SK-N-SH (cell line): ENCODE measurements around the gene SMYD3. TPM values are rescaled to one million over a fixed set of nuclear protein-coding genes. Genes with fewer than 3 reads are reported as not detected.

Source experiments
- CTCF ChIA-PET: fragments of 300-600, 350-600 bp; formaldehyde crosslinking; extraction: SDS; loops from one replicate; lab custom pipeline; 2021; lab: Yijun Ruan, JAX
- POLR2A ChIA-PET: fragments of 350-600 bp; sonication (Branson Sonifier 250); formaldehyde crosslinking; extraction: SDS; loops from one replicate; lab custom pipeline; 2020; ENCODE audit warnings: antibody characterized with exemption, inconsistent platforms; lab: Yijun Ruan, JAX
- DNase-seq: peaks from one replicate; pipeline ENCODE4 v3.0.0; 2012
- H2AFZ ChIP-seq: fragments of 200-600 bp; sonication (generic); 2 replicates; pipeline ENCODE4 v1.8.1; 2016; ENCODE audit warnings: antibody characterized with exemption, mild to moderate bottlenecking, low read depth
- H3F3A ChIP-seq: fragments of 200-600 bp; sonication (generic); replicated peaks from 2 replicates; pipeline ENCODE3; 2016; ENCODE audit warnings: antibody characterized with exemption, mild to moderate bottlenecking; ENCODE audit not compliant: insufficient read depth
- H3K27ac ChIP-seq, 2 experiments: fragments of 200-500 bp in 1 of 2; fragments of 200-600 bp in 1 of 2; sonication (Bioruptor generic) in 1 of 2; sonication (generic), shearing (Covaris generic) in 1 of 2; 2 replicates each; pipeline versions ENCODE4 v1.5.1 to v1.6.1; 2014 to 2016; ENCODE audit warnings: low read depth in 2 of 2, inconsistent platforms in 1 of 2, low read length in 1 of 2, mild to moderate bottlenecking in 1 of 2, mixed read lengths in 1 of 2
- H3K27me3 ChIP-seq: fragments of 200-600 bp; sonication (generic), shearing (Covaris generic); 2 replicates; pipeline ENCODE4 v1.6.1; 2016; ENCODE audit warnings: mixed run types; ENCODE audit not compliant: insufficient read depth
- H3K36me3 ChIP-seq, 2 experiments: fragments of 200-500 bp in 1 of 2; fragments of 200-600 bp in 1 of 2; sonication (Bioruptor generic) in 1 of 2; sonication (generic) in 1 of 2; replicated peaks in 1 of 2; 2 replicates each; pipeline versions ENCODE3 to v1.5.1; 2014 to 2016; ENCODE audit warnings: low read length in 1 of 2, mild to moderate bottlenecking in 1 of 2; ENCODE audit not compliant: insufficient read depth in 2 of 2, control insufficient read depth in 1 of 2
- H3K4me1 ChIP-seq, 2 experiments: fragments of 200-500 bp in 1 of 2; fragments of 200-600 bp in 1 of 2; sonication (Bioruptor generic) in 1 of 2; sonication (generic), shearing (Covaris generic) in 1 of 2; 2 replicates each; pipeline versions ENCODE4 v1.5.1 to v1.6.1; 2014 to 2016; ENCODE audit warnings: low read depth in 1 of 2, low read length in 1 of 2, mixed run types in 1 of 2; ENCODE audit not compliant: insufficient read depth in 2 of 2, control insufficient read depth in 1 of 2
- H3K4me2 ChIP-seq: fragments of 200-600 bp; sonication (generic), shearing (Covaris generic); 2 replicates; pipeline ENCODE4 v1.6.1; 2017; ENCODE audit warnings: mixed run types
- H3K4me3 ChIP-seq, 2 experiments: fragments of 200-500 bp in 1 of 2; fragments of 200-600 bp in 1 of 2; sonication (Bioruptor generic) in 1 of 2; sonication (generic), shearing (Covaris generic) in 1 of 2; 2 replicates each; pipeline versions ENCODE4 v1.5.1 to v1.8.1; 2014 to 2016; ENCODE audit warnings: low read depth in 2 of 2, inconsistent platforms in 1 of 2, low read length in 1 of 2, mild to moderate bottlenecking in 1 of 2, mixed read lengths in 1 of 2, moderate library complexity in 1 of 2
- H3K79me2 ChIP-seq: fragments of 200-600 bp; sonication (generic); 2 replicates; pipeline ENCODE4 v1.8.1; 2017; ENCODE audit warnings: mild to moderate bottlenecking; ENCODE audit not compliant: insufficient read depth
- H3K9ac ChIP-seq: fragments of 200-600 bp; sonication (generic); 2 replicates; pipeline ENCODE4 v1.6.1; 2017; ENCODE audit warnings: mixed run types
- H3K9me2 ChIP-seq: fragments of 200-600 bp; sonication (generic); 2 replicates; pipeline ENCODE4 v1.6.1; 2017; ENCODE audit warnings: mixed run types
- H3K9me3 ChIP-seq: fragments of 200-600 bp; sonication (generic); 2 replicates; pipeline ENCODE4 v1.6.1; 2017; ENCODE audit warnings: mixed run types, mild to moderate bottlenecking, moderate library complexity
- H4K20me1 ChIP-seq: fragments of 200-600 bp; sonication (generic); 2 replicates; pipeline ENCODE4 v1.6.1; 2017; ENCODE audit warnings: mild to moderate bottlenecking, mixed run types; ENCODE audit not compliant: insufficient read depth
- CTCF ChIP-seq: fragments of 200-600 bp; sonication (generic); IDR thresholded peaks from 2 replicates; pipeline ENCODE4 v1.6.1; 2017; ENCODE audit warnings: antibody characterized with exemption, mild to moderate bottlenecking, moderate library complexity
- ELF1 ChIP-seq: IDR thresholded peaks from 2 replicates; pipeline ENCODE4 v1.4.0; 2012
- EP300 ChIP-seq, 2 experiments: IDR thresholded peaks; 2 replicates each; pipeline versions ENCODE4 v1.4.0 to v1.6.1; 2012; ENCODE audit warnings: borderline replicate concordance in 1 of 2, low read depth in 1 of 2, low read length in 1 of 2
- FOSL2 ChIP-seq: IDR thresholded peaks from 2 replicates; pipeline ENCODE4 v1.4.0; 2012; ENCODE audit warnings: low read depth, mild to moderate bottlenecking, moderate library complexity, borderline replicate concordance
- FOXM1 ChIP-seq: IDR thresholded peaks from 2 replicates; pipeline ENCODE4 v1.4.0; 2012; ENCODE audit warnings: low read depth, mild to moderate bottlenecking
- GABPA ChIP-seq: IDR thresholded peaks from 2 replicates; pipeline ENCODE4 v1.4.0; 2012; ENCODE audit warnings: low read depth, mild to moderate bottlenecking
- GATA2 ChIP-seq: sonication (generic); formaldehyde crosslinking; IDR thresholded peaks from 2 replicates; pipeline ENCODE4 v1.5.0; 2020; ENCODE audit warnings: mild to moderate bottlenecking, missing genetic modification reagents
- JUND ChIP-seq: IDR thresholded peaks from 2 replicates; pipeline ENCODE4 v1.4.0; 2012
- MAX ChIP-seq: IDR thresholded peaks from 2 replicates; pipeline ENCODE4 v1.4.0; 2012; ENCODE audit warnings: low read depth
- NRF1 ChIP-seq: IDR thresholded peaks from 2 replicates; pipeline ENCODE4 v1.6.1; 2012; ENCODE audit warnings: low read depth, mild to moderate bottlenecking, low read length
- RXRA ChIP-seq: IDR thresholded peaks from 2 replicates; pipeline ENCODE4 v1.4.0; 2012; ENCODE audit warnings: low read depth, mild to moderate bottlenecking, borderline replicate concordance
- SIN3A ChIP-seq: IDR thresholded peaks from 2 replicates; pipeline ENCODE4 v1.6.1; 2012; ENCODE audit warnings: low read depth, mild to moderate bottlenecking, low read length, moderate library complexity, borderline replicate concordance
- TCF12 ChIP-seq: IDR thresholded peaks from 2 replicates; pipeline ENCODE4 v1.4.0; 2012
- TEAD4 ChIP-seq: IDR thresholded peaks from 2 replicates; pipeline ENCODE4 v1.4.0; 2012; ENCODE audit warnings: mild to moderate bottlenecking, borderline replicate concordance; ENCODE audit not compliant: insufficient read depth
- ZBTB33 ChIP-seq: IDR thresholded peaks from 2 replicates; pipeline ENCODE4 v1.4.0; 2012; ENCODE audit warnings: low read depth, borderline replicate concordance
- WGBS: methylation state at CpG from one replicate; pipeline ENCODE4 v1.1.6; 2017; ENCODE audit warnings: low lambda C conversion rate; 5-methylcytosine and 5-hydroxymethylcytosine counted together
- polyA plus RNA-seq, 3 experiments: library from polyadenylated mRNA; depleted of rRNA; stranded (reverse); fragments of >200 nt; gene quantifications; 2 replicates each; pipeline ENCODE4 v1.2.3, GENCODE V29; 2012
- TF ChIP-seq, protein P1 (sequence below): IDR thresholded peaks from 2 replicates; pipeline ENCODE4; 2012

The SMYD3 gene
- polyA plus RNA-seq, 1 of the 3 experiments (the other 2 are of a cell fraction), result 31.4 TPM

DNA sequence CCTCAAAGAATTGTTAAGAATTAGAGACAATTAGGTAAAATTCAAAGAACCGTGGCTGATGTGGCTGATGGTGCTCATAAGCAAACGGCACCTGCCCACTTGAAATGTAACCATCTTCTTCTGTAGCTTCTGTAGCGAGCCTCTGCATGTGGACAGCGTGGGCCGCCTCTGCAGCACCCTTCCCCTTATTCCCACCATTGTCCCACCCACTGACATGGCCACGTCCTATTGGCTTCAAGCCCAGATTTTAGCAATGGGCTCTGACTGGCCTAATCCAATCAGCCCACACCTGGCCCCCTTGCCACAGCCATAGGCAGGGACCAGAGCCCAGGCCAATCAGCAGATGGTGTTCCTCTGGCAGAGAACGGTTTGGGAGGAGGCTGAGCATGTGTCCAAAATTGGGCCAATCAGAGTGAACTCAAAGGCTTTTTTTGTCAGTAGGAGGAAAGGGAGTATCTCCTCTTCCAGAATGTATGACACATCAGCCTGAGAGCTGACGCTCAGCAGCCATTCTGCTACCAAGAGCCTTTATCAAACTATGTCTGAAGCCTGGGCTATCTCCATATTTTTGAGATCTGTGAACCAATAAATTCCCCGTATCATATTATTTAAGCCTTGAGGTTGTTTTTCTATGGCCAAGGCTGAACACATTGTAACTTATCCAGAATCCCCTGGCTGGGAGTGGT lies 518.5 kb downstream of the SMYD3 start:
- WGBS, result 91% methylated on average over 9 of the region's 9 CpGs
- CTCF ChIA-PET, result no interaction called here

GRCh38 chr1:245987997-245988392 lies 519.1 kb downstream of the SMYD3 start:
- peaks cover 21 to 35% of the 10 kb centered on the region in 2 experiments; a peak in 3 of 4 replicates for H3K4me1 ChIP-seq
- H3K4me2 ChIP-seq, result no peak overlapping the region
- H3K9me3 ChIP-seq, result no peaks in the 10 kb centered on the region
- H3K27ac ChIP-seq, result peak overlapping the region; percentile 96 to 98; a peak in 3 of 4 replicates
- peaks cover 19% of the 10 kb centered on the region for H3F3A ChIP-seq
- no peaks in the 10 kb centered on the region for H3K9me2 ChIP-seq
- H3K4me3 ChIP-seq, result no peak overlapping the region
- no peaks in the 10 kb centered on the region for H4K20me1 ChIP-seq
- H3K36me3 ChIP-seq, result no peaks in the 10 kb centered on the region
- ChIA-PET POLR2A (no interaction called here), CTCF (interaction anchor here (1.4 kb wide), 1 partner anchor 15 kb away, joined by 3 read pairs; no protein-coding TSS in a partner anchor)
- no peaks in the 10 kb centered on the region for H3K79me2 ChIP-seq
- 95% methylated on average over 6 of the region's 6 CpGs for WGBS
- DNase-seq, result no peak
- no peak overlapping the region for H2AFZ ChIP-seq
- H3K9ac ChIP-seq, result no peak overlapping the region
- H3K27me3 ChIP-seq, result no peaks in the 10 kb centered on the region
- TF ChIP-seq CTCF (no peak), MAX (no peak), TCF12 (no peak), GABPA (no peak), ZBTB33 (no peak), EP300 (IDR thresholded peaks at IDR 0.05; ENCODE audit: borderline replicate concordance in 1 of 2, low read depth in 1 of 2, low read length in 1 of 2) (no peak), RXRA (no peak), FOXM1 (no peak), SIN3A (no peak), TEAD4 (no peak), FOSL2 (no peak)

More for the DNA sequence above, 518.5 kb downstream of the SMYD3 start:
- no peaks in the 10 kb centered on the region for H3K36me3 ChIP-seq
- H3K27me3 ChIP-seq, result no peaks in the 10 kb centered on the region
- peaks cover 21 to 35% of the 10 kb centered on the region in 2 experiments; a peak in 3 of 4 replicates for H3K4me1 ChIP-seq
- H3K4me2 ChIP-seq, result no peak overlapping the region
- H3K4me3 ChIP-seq, result no peak overlapping the region
- DNase-seq, result no peak
- no peaks in the 10 kb centered on the region for H3K9me3 ChIP-seq
- POLR2A ChIA-PET, result no interaction called here
- H3K9me2 ChIP-seq, result no peaks in the 10 kb centered on the region
- TF ChIP-seq NRF1, result no peak
- TF ChIP-seq GATA2 (CRISPR knock-in tag), result no peak
- no peak for TF ChIP-seq ELF1
- TF ChIP-seq, protein P1, sequence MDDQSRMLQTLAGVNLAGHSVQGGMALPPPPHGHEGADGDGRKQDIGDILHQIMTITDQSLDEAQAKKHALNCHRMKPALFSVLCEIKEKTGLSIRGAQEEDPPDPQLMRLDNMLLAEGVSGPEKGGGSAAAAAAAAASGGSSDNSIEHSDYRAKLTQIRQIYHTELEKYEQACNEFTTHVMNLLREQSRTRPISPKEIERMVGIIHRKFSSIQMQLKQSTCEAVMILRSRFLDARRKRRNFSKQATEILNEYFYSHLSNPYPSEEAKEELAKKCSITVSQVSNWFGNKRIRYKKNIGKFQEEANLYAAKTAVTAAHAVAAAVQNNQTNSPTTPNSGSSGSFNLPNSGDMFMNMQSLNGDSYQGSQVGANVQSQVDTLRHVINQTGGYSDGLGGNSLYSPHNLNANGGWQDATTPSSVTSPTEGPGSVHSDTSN, result no peak
- no peak for TF ChIP-seq EP300 (IDR thresholded peaks at IDR 0.05; ENCODE audit: borderline replicate concordance in 1 of 2, low read depth in 1 of 2, low read length in 1 of 2)
- no peak for TF ChIP-seq JUND
- TF ChIP-seq RXRA, result no peak
- no peak for TF ChIP-seq ZBTB33
- TF ChIP-seq FOXM1, result no peak
- H3F3A ChIP-seq, result peaks cover 19% of the 10 kb centered on the region
- no peak overlapping the region for H3K9ac ChIP-seq
- no peaks in the 10 kb centered on the region for H4K20me1 ChIP-seq
- no peak overlapping the region for H2AFZ ChIP-seq
- H3K79me2 ChIP-seq, result no peaks in the 10 kb centered on the region
- H3K27ac ChIP-seq, result peak overlapping the region; percentile 96 to 98; a peak in 3 of 4 replicates
